GM23338 (cell line): ENCODE results near the gene NDUFB8.
A peak's percentile ranks its signal among the peaks of the same experiment; 100 is the strongest.

Source experiments
- CREB1 ChIP-seq: fragments of 250-450 bp; sonication (Bioruptor Pico); IDR thresholded peaks from 2 replicates; pipeline ENCODE4 v1.5.0; 2020; ENCODE audit warnings: low read depth, mild to moderate bottlenecking, moderate library complexity
- EZH2 ChIP-seq: fragments of 200-600 bp; sonication (generic); IDR thresholded peaks from one replicate; pipeline ENCODE4 v1.8.0; 2017; ENCODE audit warnings: antibody characterized with exemption, mild to moderate bottlenecking, low read depth; ENCODE audit not compliant: unreplicated experiment
- JUNB ChIP-seq: IDR thresholded peaks from one replicate; pipeline ENCODE4 v1.6.1; 2016; ENCODE audit warnings: antibody characterized with exemption; ENCODE audit not compliant: unreplicated experiment
- POLR2AphosphoS5 ChIP-seq: IDR thresholded peaks from 2 replicates; pipeline ENCODE4 v1.6.1; 2016; ENCODE audit warnings: antibody characterized with exemption, low read depth
- TF ChIP-seq, protein P1 (sequence below), 2 experiments: fragments of 200-600 bp in 1 of 2; sonication (generic) in 1 of 2; conservative IDR thresholded peaks; 2 replicates each; pipeline versions ENCODE4 v1.5.1 to v1.6.1; 2016 to 2017; ENCODE audit warnings: antibody characterized with exemption in 2 of 2, low read depth in 2 of 2, mild to moderate bottlenecking in 2 of 2, moderate library complexity in 1 of 2
- TF ChIP-seq, protein P2 (sequence below): IDR thresholded peaks from one replicate; pipeline ENCODE4 v1.6.1; 2018; ENCODE audit warnings: antibody characterized with exemption; ENCODE audit not compliant: unreplicated experiment

DNA sequence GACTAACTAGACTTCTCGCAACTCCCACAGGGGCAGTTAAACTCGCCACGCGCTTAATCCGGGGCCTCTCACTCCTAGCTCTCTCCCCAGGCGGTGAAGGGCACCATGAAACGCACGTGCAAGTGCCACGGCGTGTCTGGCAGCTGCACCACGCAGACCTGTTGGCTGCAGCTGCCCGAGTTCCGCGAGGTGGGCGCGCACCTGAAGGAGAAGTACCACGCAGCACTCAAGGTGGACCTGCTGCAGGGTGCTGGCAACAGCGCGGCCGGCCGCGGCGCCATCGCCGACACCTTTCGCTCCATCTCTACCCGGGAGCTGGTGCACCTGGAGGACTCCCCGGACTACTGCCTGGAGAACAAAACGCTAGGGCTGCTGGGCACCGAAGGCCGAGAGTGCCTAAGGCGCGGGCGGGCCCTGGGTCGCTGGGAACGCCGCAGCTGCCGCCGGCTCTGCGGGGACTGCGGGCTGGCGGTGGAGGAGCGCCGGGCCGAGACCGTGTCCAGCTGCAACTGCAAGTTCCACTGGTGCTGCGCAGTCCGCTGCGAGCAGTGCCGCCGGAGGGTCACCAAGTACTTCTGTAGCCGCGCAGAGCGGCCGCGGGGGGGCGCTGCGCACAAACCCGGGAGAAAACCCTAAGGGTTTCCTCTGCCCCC is 47.4 kb downstream of the NDUFB8 start:
- TF ChIP-seq, protein P1, sequence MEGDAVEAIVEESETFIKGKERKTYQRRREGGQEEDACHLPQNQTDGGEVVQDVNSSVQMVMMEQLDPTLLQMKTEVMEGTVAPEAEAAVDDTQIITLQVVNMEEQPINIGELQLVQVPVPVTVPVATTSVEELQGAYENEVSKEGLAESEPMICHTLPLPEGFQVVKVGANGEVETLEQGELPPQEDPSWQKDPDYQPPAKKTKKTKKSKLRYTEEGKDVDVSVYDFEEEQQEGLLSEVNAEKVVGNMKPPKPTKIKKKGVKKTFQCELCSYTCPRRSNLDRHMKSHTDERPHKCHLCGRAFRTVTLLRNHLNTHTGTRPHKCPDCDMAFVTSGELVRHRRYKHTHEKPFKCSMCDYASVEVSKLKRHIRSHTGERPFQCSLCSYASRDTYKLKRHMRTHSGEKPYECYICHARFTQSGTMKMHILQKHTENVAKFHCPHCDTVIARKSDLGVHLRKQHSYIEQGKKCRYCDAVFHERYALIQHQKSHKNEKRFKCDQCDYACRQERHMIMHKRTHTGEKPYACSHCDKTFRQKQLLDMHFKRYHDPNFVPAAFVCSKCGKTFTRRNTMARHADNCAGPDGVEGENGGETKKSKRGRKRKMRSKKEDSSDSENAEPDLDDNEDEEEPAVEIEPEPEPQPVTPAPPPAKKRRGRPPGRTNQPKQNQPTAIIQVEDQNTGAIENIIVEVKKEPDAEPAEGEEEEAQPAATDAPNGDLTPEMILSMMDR (conservative IDR thresholded peaks at IDR 0.05; ENCODE audit: low read depth in 2 of 2), result peak; percentile 80 to 87
- peak; percentile 40 for TF ChIP-seq POLR2AphosphoS5
- TF ChIP-seq JUNB, result no peak
- no peak for TF ChIP-seq CREB1 (CRISPR knock-in tag)
- TF ChIP-seq, protein P2, sequence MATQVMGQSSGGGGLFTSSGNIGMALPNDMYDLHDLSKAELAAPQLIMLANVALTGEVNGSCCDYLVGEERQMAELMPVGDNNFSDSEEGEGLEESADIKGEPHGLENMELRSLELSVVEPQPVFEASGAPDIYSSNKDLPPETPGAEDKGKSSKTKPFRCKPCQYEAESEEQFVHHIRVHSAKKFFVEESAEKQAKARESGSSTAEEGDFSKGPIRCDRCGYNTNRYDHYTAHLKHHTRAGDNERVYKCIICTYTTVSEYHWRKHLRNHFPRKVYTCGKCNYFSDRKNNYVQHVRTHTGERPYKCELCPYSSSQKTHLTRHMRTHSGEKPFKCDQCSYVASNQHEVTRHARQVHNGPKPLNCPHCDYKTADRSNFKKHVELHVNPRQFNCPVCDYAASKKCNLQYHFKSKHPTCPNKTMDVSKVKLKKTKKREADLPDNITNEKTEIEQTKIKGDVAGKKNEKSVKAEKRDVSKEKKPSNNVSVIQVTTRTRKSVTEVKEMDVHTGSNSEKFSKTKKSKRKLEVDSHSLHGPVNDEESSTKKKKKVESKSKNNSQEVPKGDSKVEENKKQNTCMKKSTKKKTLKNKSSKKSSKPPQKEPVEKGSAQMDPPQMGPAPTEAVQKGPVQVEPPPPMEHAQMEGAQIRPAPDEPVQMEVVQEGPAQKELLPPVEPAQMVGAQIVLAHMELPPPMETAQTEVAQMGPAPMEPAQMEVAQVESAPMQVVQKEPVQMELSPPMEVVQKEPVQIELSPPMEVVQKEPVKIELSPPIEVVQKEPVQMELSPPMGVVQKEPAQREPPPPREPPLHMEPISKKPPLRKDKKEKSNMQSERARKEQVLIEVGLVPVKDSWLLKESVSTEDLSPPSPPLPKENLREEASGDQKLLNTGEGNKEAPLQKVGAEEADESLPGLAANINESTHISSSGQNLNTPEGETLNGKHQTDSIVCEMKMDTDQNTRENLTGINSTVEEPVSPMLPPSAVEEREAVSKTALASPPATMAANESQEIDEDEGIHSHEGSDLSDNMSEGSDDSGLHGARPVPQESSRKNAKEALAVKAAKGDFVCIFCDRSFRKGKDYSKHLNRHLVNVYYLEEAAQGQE, result no peak
- no peak for TF ChIP-seq EZH2
